ENCODE data around the gene HHIPL2.
"Not testable (repeated sequence)": the region's sequence is repeated elsewhere in the genome, so short reads cannot be mapped to it uniquely, and the experiment has no call there.

DNA sequence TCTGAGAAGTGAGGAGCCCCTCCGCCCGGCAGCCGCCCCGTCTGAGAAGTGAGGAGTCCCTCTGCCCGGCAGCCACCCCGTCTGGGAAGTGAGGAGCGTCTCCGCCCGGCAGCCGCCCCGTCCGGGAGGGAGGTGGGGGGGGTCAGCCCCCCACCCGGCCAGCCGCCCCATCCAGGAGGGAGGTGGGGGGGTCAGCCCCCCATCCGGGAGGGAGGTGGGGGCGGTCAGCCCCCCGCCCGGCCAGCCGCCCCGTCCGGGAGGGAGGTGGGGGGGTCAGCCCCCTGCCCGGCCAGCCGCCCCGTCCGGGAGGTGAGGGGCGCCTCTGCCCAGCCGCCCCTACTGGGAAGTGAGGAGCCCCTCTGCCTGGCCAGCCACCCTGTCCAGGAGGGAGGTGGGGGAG, 60.1 kb downstream of the HHIPL2 start:
- TF ChIP-seq POLR2A (IDR thresholded peaks at IDR 0.05; ENCODE audit: low read depth); CTCF (IDR thresholded peaks at IDR 0.05): not testable (repeated sequence)

Data from esophagus muscularis mucosa (tissue), 3 donors.